DMS153 (cell line): ENCODE measurements around the gene EFHC2.
"Not testable (repeated sequence)": the region's sequence is repeated elsewhere in the genome, so short reads cannot be mapped to it uniquely, and the experiment has no call there.

Source experiments
- DNase-seq: peaks from one replicate; lab custom pipeline; 2025; lab: John Stamatoyannopoulos, UW

EFHC2 gene

GRCh38 chrX:44234116-44234515, 109.4 kb downstream of the EFHC2 start:
- no peak for DNase-seq

DNA sequence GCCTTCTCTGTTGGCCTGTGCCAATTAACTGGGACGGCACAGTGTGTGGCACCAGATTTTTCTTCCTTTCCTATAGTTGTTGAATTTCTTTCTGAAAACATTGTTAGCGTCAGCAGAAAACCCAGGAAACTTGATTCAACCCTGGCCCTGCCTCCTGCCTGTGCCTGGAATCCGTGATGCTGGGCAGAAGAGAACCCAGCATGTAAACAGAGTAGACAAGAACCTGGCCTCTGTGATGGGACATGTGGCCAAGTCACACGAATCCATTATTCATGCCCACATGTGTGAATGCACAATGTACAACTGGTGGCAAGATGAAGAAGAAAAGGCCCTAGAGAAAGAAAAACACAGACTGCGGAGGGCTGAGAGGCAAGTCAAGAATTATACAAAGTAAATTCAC, 111.4 kb downstream of the EFHC2 start:
- no peak for DNase-seq

DNA sequence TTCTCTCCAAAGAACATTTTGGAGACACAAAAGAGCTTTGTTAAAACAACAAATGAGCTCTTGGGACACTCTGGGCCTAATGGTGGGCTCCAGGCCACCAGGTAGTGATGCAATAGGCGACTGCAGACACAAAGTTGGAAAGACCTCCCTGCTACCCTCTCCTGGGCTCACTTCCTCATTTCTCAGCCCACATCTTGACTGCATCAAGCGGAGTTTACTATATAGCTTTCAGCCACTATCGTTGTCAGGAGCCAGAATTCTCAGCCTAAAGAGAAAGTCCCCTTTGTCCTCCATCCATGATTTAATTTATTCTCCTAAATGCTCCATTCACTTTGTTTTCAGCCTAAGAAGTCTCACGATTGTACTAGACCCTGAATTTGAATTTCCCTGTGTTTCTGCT, 114.9 kb downstream of the EFHC2 start:
- no peak for DNase-seq

DNA sequence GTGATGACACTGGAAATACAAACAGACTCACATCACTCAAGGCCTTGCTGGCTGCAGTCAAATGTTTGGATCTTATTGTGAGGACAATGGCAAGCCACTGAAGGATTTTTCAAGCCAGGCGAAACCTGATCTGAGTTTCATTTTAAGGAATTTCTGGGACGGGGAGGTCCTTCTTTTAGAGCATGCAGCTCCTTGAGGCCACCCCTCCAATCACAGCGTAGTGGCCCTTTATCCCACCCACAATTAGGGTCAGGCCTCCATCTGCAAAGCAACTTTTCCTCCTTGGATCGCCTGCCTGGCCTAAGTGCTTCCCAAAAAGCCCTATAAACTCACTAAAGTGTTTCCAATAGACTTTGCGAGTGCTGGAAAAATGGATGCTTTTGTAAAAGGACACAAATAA, 115.5 kb downstream of the EFHC2 start:
- DNase-seq = no peak

DNA sequence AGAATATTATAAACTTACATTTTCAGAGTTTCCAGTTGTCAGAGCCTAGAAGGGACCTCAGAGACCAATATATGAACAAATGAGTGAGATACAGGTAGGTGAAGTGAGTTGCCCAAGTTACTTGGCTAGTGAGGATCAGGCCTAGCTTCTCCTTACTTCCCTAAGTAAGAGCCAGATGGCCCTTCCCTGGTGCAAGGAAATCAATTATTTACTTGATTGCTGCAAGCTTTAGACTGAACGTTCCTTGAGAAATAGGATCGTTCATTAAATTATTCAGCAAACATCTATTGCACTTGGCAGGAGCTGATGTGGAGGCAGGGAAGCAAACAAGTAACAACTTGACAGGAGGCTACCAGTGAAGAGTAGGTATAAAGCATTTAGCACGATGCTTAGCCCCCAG, 117.8 kb downstream of the EFHC2 start:
- DNase-seq = no peak

DNA sequence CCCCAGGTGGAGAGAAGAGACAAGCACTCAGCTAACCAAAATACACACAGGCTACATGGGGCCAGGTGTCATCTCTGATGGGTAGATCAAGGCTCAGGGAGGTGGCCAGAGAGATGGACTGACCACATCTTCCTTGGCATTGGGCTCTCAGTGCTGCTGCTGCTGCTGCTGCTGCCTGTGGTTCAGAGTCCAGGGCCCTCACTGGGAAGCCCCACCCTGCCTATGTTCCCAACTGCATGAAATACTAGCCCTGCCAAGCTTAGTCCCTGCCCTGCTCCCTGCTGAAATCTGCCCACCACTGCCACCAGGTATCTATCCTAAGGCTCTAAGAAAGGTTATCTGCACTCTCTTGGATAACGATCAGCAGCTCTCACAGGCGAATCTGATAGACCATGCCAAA, 118.7 kb downstream of the EFHC2 start:
- DNase-seq = no peak

DNA sequence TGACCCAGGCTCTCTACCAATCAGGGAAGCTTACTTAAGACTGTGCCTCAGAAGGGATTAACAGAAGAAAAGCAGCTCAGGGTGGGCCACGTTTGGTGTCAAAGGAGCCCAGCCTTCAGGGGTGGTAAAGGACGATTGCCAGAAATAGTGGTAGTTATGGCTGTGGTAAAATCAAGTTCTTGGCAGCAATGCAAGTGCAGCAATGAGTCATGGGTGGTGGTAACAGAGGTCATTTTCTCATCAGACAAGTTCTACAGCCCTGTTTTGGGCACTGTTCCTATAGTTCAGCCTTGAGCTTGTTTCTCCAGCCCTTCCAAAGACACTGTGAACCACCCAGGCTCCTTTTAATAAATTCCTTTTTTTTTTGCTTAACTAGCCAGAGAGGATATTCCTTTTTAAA, 120.3 kb downstream of the EFHC2 start:
- no peak for DNase-seq

- no peak for DNase-seq
Measured at GRCh38 chrX:44218465-44218864, 125.0 kb downstream of the EFHC2 start.

- DNase-seq = no peak
Measured at GRCh38 chrX:44216171-44216570, 127.3 kb downstream of the EFHC2 start.

DNA sequence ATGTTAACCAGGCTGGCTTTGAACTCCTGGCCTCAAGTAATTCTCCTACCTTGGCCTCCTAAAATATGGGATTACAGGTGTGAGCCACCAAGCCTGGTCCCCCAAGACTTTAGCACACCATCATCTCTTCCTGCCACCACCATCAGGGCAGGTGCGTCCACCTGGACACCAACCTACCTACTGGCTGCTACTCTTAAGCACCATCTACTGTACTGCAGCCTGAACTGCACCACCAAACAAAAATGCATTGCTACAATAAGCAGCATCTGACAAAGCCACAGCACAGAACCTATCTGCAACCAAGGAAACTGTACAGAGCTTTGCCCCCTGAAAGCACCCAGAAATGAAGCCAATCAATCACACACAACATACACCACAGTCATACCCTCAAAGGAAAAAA, 139.7 kb downstream of the EFHC2 start:
- DNase-seq = no peak

GRCh38 chrX:44202596-44202995, 140.9 kb downstream of the EFHC2 start:
- no peak for DNase-seq

GRCh38 chrX:44189116-44189515, 154.4 kb downstream of the EFHC2 start:
- no peak for DNase-seq

- DNase-seq = not testable (repeated sequence)
Measured at GRCh38 chrX:44187915-44188314, 155.6 kb downstream of the EFHC2 start.

DNA sequence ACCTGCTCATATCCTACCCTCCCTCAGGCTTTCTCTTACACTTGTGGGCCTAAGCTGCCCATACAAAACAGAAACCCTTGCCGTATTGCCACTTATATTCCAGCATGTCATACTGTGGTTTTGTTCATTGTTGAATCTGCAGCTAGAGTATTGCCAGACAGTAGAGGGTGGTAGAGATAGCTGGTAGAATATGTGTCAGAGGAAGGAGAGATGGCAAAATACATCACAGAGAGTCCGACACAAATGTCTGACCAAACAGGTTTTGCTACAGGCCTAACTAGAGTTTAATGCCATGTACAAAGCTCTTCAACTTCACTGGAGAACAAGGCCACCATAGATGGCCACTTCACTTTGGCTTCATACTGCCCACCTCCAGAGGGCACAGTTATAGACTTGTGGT, 160.1 kb downstream of the EFHC2 start:
- peak; percentile 70 for DNase-seq

- DNase-seq = peak; percentile 52
Measured at GRCh38 chrX:44178274-44179053, 165.0 kb downstream of the EFHC2 start.

- DNase-seq = no peak
Measured at GRCh38 chrX:44175455-44175854, 168.0 kb downstream of the EFHC2 start.

DNA sequence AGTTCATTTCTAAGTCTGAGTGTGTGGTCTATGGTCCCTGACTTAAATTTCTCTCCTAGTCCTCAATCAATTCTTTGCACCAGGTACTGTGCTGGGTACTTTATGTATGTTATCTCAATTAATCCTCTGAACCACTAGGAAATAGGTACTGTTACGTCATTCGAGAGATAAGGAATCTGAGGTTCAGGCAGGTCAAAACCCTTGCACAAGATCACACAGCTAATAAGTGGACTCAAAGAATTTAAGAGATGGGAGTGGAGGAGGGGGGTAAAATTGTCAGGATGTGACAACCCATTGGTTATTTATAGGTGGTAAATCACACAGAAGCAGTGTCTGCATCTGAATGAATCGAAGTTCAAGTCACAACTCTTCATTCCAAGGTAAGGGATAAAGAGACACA, 169.4 kb downstream of the EFHC2 start:
- no peak for DNase-seq

DNA sequence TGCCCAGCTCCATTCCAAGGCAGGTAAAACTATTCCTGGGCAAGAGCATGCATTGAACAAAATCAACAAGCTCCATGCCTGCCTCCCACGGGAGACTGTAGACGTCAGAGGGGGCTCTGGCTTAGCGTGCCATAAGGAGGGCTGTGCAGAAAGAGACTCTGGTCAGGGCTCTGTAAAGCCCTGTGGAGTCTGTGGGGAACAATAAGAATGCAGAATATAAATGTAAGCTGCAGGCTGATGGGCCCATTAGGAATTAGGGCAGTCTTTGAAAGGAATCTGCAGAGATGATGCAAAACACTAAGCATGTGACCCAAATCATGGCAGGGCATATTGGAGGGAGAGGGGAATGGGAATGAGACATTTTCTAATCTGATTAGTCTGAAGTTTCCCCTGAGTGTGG, 170.3 kb downstream of the EFHC2 start:
- DNase-seq = no peak

GRCh38 chrX:44167116-44167515, 176.4 kb downstream of the EFHC2 start:
- no peak for DNase-seq

GRCh38 chrX:44162964-44163475, 180.5 kb downstream of the EFHC2 start:
- no peak for DNase-seq

GRCh38 chrX:44157858-44158257, 185.6 kb downstream of the EFHC2 start:
- DNase-seq = no peak

GRCh38 chrX:44157283-44157682, 186.2 kb downstream of the EFHC2 start:
- no peak for DNase-seq

DNA sequence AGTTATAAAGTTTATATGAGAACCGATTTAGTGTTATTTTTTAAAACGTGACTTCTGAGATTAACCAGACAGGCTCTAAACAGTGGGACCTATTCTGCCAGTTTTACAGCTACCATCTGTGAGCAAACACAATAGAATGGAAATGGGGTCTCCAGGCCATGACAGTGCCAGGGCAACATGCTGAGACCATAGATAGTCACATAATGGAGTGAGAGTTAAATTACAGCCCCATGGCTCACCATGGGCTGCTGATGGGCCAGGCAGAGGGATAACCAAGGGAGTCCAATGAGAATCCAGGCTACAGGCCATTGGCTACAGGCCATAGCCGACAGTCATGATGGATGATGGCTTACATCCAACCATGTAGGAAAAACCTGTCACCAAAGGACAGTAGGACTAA, 186.7 kb downstream of the EFHC2 start:
- no peak for DNase-seq

GRCh38 chrX:44155126-44155525, 188.3 kb downstream of the EFHC2 start:
- no peak for DNase-seq
